Hepatocyte (in vitro differentiated cells): ENCODE measurements around the gene PRDM11. TPM values are rescaled to one million over a fixed set of nuclear protein-coding genes. Genes with fewer than 3 reads are reported as not detected.
A peak's percentile ranks its signal among the peaks of the same experiment; 100 is the strongest.

ENCODE experiments used
- DNase-seq: peaks from one replicate; pipeline ENCODE4 v3.0.0-alpha.2; 2016; ENCODE audit warnings: low spot score
- H2AFZ ChIP-seq: fragments of 200-600 bp; sonication (generic); 2 replicates; pipeline ENCODE4 v1.6.0; 2016; ENCODE audit warnings: antibody characterized with exemption, mild to moderate bottlenecking
- H3K27ac ChIP-seq: fragments of 200-600 bp; sonication (generic); 2 replicates; pipeline ENCODE4 v1.5.1; 2016; ENCODE audit warnings: mild to moderate bottlenecking
- H3K27me3 ChIP-seq: fragments of 200-600 bp; sonication (generic); 2 replicates; pipeline ENCODE4 v1.6.1; 2016
- H3K36me3 ChIP-seq: fragments of 200-600 bp; sonication (generic); replicated peaks from 2 replicates; pipeline ENCODE4 v1.5.1; 2016; ENCODE audit warnings: low read depth; ENCODE audit not compliant: insufficient read depth
- H3K4me1 ChIP-seq: fragments of 200-600 bp; sonication (generic); 2 replicates; pipeline ENCODE4 v1.5.1; 2016; ENCODE audit warnings: mild to moderate bottlenecking, moderate library complexity; ENCODE audit not compliant: insufficient read depth
- H3K4me2 ChIP-seq: fragments of 200-600 bp; sonication (generic); 2 replicates; pipeline ENCODE4 v1.6.0; 2016
- H3K4me3 ChIP-seq: fragments of 200-600 bp; sonication (generic); 2 replicates; pipeline ENCODE4 v1.5.1; 2016; ENCODE audit warnings: mild to moderate bottlenecking
- H3K79me2 ChIP-seq: fragments of 200-600 bp; sonication (generic); 2 replicates; pipeline ENCODE4 v1.6.0; 2017; ENCODE audit warnings: mild to moderate bottlenecking
- H3K9me2 ChIP-seq: fragments of 200-600 bp; sonication (generic); replicated peaks from 2 replicates; pipeline ENCODE4 v1.6.0; 2017; ENCODE audit warnings: mild to moderate bottlenecking; ENCODE audit not compliant: insufficient read depth
- H3K9me3 ChIP-seq: fragments of 200-600 bp; sonication (generic); 2 replicates; pipeline ENCODE4 v1.5.1; 2016; ENCODE audit warnings: low read depth, mild to moderate bottlenecking
- H4K20me1 ChIP-seq: fragments of 200-600 bp; sonication (generic); 2 replicates; pipeline ENCODE4 v1.6.0; 2016; ENCODE audit warnings: mild to moderate bottlenecking; ENCODE audit not compliant: insufficient read depth, poor library complexity, severe bottlenecking
- EZH2 ChIP-seq: fragments of 200-600 bp; sonication (generic); IDR thresholded peaks from 2 replicates; pipeline ENCODE4 v1.6.1; 2016; ENCODE audit warnings: antibody characterized with exemption, mild to moderate bottlenecking, borderline replicate concordance
- EZH2phosphoT487 ChIP-seq: fragments of 200-600 bp; sonication (generic); IDR thresholded peaks from one replicate; pipeline ENCODE4 v1.6.1; 2018; ENCODE audit warnings: antibody characterized with exemption, mild to moderate bottlenecking, low read depth, moderate library complexity; ENCODE audit not compliant: unreplicated experiment, severe bottlenecking
- WGBS: methylation state at CpG from one replicate; pipeline ENCODE4 v1.1.6; 2016; ENCODE audit warnings: low lambda C conversion rate; ENCODE audit errors: missing lambda C conversion rate; 5-methylcytosine and 5-hydroxymethylcytosine counted together
- polyA plus RNA-seq: library from polyadenylated mRNA; unstranded; fragments of >200 nt; fragmentation: Nextera tagmentation; extraction: Ambion mirVana; gene quantifications from 2 replicates; pipeline ENCODE4 v1.2.1, GENCODE V29; 2016
- total RNA-seq: library from RNA; depleted of rRNA; stranded (reverse); fragments of >200 nt; gene quantifications from 2 replicates; pipeline ENCODE4 v1.2.3, GENCODE V29; 2014
- TF ChIP-seq, protein P1 (sequence below): fragments of 200-600 bp; sonication (generic); IDR thresholded peaks from 2 replicates; pipeline ENCODE4 v1.5.1; 2016; ENCODE audit warnings: antibody characterized with exemption, mild to moderate bottlenecking; ENCODE audit not compliant: poor library complexity

PRDM11 gene
- total and polyA plus RNA-seq, 2 experiments from 2014 or later, result 11.2 to 15.0 TPM

DNA sequence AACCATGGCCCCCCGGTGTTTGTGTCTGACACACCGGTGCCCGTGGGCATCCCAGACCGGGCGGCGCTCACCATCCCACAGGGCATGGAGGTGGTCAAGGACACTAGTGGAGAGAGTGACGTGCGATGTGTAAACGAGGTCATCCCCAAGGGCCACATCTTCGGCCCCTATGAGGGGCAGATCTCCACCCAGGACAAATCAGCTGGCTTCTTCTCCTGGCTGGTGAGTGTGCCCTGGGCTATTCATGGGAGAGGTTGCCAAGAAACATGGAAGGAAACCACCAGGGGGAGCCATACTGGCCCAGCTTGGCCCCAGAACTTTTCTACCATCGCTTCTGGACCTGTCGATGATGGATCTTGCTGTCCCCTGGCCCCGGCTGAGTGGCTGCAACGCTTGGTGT, 36.5 kb downstream of the PRDM11 start:
- H2AFZ ChIP-seq, result no peak overlapping the region
- no peak for TF ChIP-seq EZH2
- TF ChIP-seq, protein P1, sequence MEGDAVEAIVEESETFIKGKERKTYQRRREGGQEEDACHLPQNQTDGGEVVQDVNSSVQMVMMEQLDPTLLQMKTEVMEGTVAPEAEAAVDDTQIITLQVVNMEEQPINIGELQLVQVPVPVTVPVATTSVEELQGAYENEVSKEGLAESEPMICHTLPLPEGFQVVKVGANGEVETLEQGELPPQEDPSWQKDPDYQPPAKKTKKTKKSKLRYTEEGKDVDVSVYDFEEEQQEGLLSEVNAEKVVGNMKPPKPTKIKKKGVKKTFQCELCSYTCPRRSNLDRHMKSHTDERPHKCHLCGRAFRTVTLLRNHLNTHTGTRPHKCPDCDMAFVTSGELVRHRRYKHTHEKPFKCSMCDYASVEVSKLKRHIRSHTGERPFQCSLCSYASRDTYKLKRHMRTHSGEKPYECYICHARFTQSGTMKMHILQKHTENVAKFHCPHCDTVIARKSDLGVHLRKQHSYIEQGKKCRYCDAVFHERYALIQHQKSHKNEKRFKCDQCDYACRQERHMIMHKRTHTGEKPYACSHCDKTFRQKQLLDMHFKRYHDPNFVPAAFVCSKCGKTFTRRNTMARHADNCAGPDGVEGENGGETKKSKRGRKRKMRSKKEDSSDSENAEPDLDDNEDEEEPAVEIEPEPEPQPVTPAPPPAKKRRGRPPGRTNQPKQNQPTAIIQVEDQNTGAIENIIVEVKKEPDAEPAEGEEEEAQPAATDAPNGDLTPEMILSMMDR, result peak; percentile 38
- no peak overlapping the region for H3K4me2 ChIP-seq
- no peak for DNase-seq
- no peaks in the 10 kb centered on the region for H3K9me3 ChIP-seq
- no peak overlapping the region for H3K27ac ChIP-seq
- H4K20me1 ChIP-seq, result no peaks in the 10 kb centered on the region
- H3K4me1 ChIP-seq, result peaks cover 32% of the 10 kb centered on the region
- no peaks in the 10 kb centered on the region for H3K9me2 ChIP-seq
- H3K79me2 ChIP-seq, result peaks cover 34% of the 10 kb centered on the region
- no peaks in the 10 kb centered on the region for H3K36me3 ChIP-seq
- 97% methylated on average over 14 of the region's 14 CpGs for WGBS
- no peaks in the 10 kb centered on the region for H3K27me3 ChIP-seq
- no peak overlapping the region for H3K4me3 ChIP-seq

DNA sequence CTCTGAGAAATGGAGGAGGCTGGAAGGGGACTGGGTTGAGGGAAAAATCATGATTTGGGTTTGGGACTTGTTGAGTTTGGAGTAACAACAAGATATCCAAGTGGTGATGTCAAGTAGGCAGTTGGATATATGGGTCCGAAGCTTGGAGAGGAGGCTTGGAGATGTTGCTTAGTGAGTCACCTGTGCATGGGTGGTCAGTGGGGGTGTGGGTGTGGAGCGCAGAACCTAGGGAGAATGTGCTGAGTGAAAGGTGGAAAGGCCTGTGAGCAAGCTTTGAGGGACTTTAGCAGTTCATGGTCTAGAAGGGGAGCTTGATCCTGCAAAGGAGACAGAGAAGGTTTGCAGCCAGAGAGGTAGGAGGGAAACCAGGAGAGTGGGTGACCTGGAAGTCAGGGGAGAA, 38.2 kb downstream of the PRDM11 start:
- Histone ChIP-seq H3K36me3 (no peaks in the 10 kb centered on the region), H3K4me3 (no peak overlapping the region), H2AFZ (no peak overlapping the region), H3K9me2 (no peaks in the 10 kb centered on the region), H3K9me3 (no peaks in the 10 kb centered on the region), H4K20me1 (no peaks in the 10 kb centered on the region), H3K27me3 (no peaks in the 10 kb centered on the region), H3K79me2 (peaks cover 33% of the 10 kb centered on the region), H3K4me1 (peaks cover 29% of the 10 kb centered on the region), H3K4me2 (no peak overlapping the region), H3K27ac (no peak overlapping the region)
- 97% methylated on average over 2 of the region's 2 CpGs for WGBS
- no peak for DNase-seq
- TF ChIP-seq EZH2phosphoT487 (no peak), EZH2 (no peak)
- TF ChIP-seq, protein P1, result no peak

DNA sequence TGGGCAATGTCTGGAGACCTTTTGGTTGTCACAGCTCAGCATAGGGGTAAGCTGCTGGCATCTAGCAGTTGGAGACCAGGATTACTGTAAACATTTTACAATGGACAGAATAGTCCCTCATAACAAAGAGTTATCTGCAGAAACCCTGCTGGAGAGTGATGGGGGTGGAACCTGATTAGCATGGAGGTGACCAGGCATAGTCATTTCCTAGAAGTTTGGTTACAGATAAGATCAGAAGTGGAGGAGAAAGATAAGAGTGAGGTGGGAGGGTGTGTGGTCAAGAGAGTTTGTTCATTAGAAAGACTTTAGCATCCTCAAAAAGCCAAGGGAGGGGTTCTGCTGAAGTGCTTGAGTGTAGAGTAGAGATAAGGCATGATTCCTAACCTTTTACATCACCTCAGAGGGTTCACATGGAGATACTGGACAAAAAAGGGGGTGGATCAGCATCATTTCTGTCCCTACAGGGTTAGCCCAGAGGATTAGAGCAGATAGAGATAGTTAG, 38.8 kb downstream of the PRDM11 start:
- Histone ChIP-seq H4K20me1 (no peaks in the 10 kb centered on the region), H3K9me2 (no peaks in the 10 kb centered on the region), H3K4me1 (peaks cover 22% of the 10 kb centered on the region), H3K4me2 (no peak overlapping the region), H3K36me3 (no peaks in the 10 kb centered on the region), H3K9me3 (no peaks in the 10 kb centered on the region), H3K79me2 (peaks cover 29% of the 10 kb centered on the region), H3K4me3 (no peak overlapping the region), H3K27ac (no peak overlapping the region), H2AFZ (no peak overlapping the region), H3K27me3 (no peaks in the 10 kb centered on the region)
- TF ChIP-seq EZH2phosphoT487 (no peak), EZH2 (no peak)
- TF ChIP-seq, protein P1, result no peak
- no peak for DNase-seq

DNA sequence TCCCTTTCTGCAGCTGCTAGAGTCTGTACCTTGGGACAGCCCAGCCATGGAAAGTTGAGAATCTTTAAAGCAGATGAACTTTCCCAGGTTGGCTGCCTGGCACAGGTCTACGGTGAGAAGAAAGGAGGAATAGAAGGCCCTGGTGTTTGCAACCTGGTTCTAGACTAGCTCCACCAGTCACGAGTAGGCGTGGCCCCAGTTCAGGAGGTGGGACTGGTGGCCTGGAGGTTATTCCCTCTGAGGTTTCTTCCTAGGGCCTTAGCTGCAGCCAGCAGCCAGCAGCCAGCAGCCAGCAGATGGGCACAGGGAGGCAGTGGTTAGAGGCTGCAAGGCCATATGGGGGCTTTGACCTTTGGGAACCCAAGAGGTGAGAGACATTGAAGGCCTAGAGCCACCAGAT, 40.9 kb downstream of the PRDM11 start:
- Histone ChIP-seq H3K4me1 (peaks cover 7% of the 10 kb centered on the region), H3K27ac (no peak overlapping the region), H3K79me2 (peaks cover 15% of the 10 kb centered on the region), H3K4me2 (no peak overlapping the region), H3K9me3 (no peaks in the 10 kb centered on the region), H2AFZ (no peak overlapping the region), H3K9me2 (no peaks in the 10 kb centered on the region), H3K36me3 (no peaks in the 10 kb centered on the region), H3K27me3 (no peaks in the 10 kb centered on the region), H4K20me1 (no peaks in the 10 kb centered on the region), H3K4me3 (no peak overlapping the region)
- DNase-seq, result no peak
- no peak for TF ChIP-seq EZH2
- WGBS, result 97% methylated on average over 3 of the region's 3 CpGs
